Activated CD4-positive, alpha-beta T cell treated with anti-CD3 and anti-CD28 coated beads, Interleukin-2, Interleukin-4, amounts not matched to agents 100 ng/mL and 50 ng/mL, durations not matched to agents 16 hours and 8 hours (primary cell): ENCODE results near the gene BNC2.

Experiments
- DNase-seq: peaks from one replicate; pipeline ENCODE4 v3.0.0-alpha.2; 2020; ENCODE audit warnings: low spot score

The BNC2 gene

GRCh38 chr9:16627967-16628366 lies 242.5 kb downstream of the BNC2 start:
- no peak for DNase-seq

DNA sequence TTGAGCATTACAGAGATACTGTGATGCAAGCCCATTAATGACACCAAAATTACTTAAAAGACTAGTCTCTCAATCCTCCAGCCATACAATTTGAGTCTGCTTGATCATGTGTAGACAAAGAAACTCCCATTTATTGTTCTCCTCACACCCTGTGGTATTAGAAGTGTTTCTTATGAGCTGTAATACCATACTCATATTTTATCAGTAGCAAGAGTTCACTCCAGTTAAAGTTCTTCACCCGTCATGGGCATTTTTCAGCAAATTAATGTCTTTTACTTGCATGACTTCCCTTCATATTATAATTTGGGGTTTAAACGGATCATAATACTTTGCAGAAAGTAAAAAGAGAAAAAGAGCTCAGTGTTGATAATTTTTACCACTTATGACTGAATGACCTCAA lies 242.9 kb downstream of the BNC2 start:
- DNase-seq = no peak

DNA sequence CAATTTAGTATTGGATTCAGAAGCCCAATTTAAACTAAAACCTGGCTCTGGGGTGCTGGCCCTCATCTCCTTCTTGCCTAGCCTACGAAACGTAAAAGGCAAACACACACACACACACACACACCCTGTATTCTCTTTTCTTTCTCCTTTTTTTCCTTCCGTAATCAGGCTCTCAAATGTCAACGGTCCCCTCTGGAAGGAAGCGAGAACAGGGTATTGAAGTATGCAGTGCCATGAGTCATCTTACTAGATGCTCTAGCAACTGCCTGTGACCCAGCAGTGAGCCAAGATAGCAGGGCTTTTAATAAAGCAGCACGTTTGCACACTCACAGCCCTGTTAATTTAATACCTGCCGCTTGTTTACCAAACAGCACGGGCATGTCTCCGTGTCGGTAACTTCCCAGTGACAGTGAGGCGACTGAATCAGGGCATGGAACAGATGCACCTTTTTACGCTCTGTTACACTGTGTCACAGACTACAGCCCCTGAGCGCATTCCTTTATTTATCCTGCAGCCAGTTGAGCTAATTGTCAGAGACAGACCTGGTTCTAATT lies 243.8 kb downstream of the BNC2 start:
- no peak for DNase-seq

GRCh38 chr9:16625811-16626210 lies 244.7 kb downstream of the BNC2 start:
- DNase-seq = no peak

DNA sequence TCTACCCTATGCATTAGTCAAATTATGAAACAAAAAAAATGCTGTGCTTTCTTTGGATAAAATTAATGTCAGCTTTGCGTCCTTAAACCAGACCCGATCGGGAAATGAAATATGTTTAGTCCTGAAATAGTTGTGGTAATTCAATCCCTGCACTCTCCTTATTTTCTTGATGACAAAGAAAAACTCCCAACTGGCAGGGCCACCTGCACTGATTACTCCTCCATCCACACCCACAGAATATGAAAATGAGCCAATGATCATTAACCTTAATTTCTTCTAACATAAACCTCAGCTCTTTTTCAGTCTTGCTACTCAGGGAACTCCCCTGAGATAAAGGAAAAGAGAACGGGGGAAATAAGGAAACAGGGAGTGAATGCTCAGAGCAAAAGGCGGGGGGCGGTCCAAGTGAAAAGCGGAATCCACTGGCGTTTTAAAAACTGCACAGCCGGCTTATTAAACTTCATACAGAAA lies 245.3 kb downstream of the BNC2 start:
- no peak for DNase-seq

GRCh38 chr9:16624744-16625117 lies 245.7 kb downstream of the BNC2 start:
- no peak for DNase-seq

DNA sequence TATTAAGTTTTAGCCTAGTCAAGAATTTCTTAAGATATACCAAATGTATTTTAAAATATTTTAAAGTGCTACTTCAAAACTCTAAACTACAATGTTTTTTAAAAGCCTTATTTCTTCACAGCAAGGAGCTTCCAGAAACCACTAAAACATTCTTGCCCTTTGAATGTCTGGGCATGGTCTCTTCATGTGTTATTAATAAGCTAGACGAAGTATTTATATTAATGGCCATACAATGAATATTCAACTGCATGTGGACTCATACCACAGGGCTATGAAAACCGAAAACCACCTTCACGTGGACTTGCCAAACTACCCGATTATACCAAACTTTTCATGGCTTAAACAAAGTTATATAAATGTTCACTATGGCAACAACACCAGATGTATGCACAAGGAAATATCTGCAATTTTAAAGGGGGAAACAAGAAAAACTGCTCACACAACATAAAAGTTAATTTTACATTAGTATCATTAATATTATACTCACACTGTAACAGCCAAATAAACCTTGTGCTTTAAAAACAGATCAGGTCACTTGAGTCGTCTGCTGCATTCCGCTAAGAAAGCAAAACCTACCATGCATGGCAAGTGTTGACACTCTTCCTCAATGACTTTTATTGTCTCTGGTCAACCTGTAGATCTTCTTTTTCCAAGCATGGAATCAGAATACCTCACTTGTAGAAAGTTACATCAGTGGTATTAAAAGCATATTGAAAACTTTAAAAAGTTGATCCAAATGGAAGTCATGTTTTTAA lies 246.3 kb downstream of the BNC2 start:
- DNase-seq = no peak

DNA sequence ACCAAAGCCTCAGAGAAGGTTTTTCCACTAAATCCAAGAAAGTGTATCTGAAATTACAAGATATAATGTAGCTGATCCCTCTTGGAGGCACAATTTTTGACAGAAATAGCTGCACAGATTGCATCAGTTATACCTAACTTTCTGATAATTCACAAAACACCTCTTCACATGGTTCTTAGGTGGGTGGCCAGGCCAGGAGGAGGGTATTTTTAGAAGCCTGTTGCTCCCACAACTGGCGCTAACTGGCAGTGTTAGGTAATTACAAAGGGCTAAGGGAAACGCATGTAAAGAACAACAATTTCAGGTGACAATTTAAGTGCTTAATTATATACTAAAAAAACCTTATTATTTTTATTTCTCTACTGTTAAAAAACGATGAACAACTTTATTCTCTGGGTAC lies 247.9 kb downstream of the BNC2 start:
- DNase-seq = no peak

- no peak for DNase-seq
Measured at GRCh38 chr9:16619914-16620520, 250.5 kb downstream of the BNC2 start.

DNA sequence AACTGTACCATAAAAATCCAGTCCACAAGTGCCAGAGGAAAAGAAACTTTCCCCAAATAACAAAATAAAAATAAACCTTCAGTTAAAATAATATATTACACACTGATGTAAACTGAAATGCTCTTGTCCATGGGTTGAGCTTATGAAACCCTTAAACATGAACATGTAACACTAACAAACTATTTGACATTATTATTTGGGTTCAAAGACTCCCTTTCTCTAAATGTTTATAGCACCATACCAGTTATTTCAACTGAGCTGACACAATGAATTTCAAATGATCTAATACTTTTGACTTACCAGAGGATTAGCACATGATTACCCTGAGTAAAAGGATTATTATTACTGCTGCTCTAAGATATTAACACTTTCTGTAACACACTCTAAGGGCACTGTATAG lies 251.1 kb downstream of the BNC2 start:
- no peak for DNase-seq

GRCh38 chr9:16618524-16618923 lies 251.9 kb downstream of the BNC2 start:
- no peak for DNase-seq

DNA sequence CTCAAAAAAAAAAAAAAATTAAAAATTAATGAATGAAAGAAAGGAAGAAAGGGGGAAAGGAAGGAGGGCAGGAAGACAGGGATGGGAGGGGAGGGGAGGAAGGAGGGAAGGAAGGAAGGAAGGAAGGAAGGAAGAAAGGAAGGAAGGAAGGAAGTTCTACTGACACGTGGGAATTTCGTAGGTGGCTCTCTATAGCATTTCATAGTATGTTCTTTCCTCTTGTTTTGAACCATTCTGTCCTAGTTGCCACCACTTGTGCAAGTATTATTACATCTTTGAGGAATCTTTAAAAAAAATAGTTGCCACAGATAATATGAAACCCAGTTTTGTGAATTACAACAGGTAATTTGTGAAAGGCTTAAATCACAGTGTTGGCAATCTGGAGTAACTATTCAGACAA lies 253.8 kb downstream of the BNC2 start:
- no peak for DNase-seq

GRCh38 chr9:16615451-16615850 lies 255.0 kb downstream of the BNC2 start:
- DNase-seq = no peak

DNA sequence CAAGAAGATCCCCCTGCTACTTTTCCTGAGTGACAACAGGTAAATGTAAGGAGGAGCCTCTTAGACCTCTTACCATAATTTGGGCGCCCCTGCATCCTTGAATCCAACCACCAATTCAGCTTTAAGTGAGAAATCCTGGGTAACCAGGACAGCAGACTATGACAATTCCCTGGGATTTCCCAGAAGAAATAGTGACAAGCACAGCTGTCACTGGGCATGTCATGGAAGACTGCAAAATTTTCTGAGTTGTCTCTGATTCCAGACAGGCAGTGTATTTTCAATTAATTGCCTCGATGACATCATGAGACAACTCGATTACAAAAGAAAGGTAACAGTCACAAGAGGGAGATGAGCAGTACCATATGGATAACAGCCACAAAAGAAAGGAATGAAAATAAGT lies 256.9 kb downstream of the BNC2 start:
- DNase-seq = no peak

DNA sequence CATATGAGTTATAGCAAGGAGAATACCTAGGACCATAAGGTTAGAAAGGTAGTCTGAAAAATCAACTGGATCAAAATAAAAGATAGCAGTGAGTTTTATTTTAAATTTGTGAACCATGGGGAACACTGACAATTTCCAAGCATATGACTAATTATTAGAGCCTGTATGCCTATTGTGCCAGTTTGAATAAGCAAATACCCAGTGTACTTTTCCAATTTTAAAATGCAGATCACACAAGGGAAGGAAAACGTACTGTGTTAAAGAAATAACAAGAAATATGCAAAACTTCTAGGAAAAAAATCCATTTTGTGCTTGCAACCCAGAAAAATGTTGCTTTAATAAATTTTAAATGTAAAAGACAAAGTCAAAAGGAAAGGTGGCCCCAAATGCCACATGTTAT lies 257.4 kb downstream of the BNC2 start:
- no peak for DNase-seq

- DNase-seq = no peak
Measured at GRCh38 chr9:16612627-16613026, 257.8 kb downstream of the BNC2 start.

DNA sequence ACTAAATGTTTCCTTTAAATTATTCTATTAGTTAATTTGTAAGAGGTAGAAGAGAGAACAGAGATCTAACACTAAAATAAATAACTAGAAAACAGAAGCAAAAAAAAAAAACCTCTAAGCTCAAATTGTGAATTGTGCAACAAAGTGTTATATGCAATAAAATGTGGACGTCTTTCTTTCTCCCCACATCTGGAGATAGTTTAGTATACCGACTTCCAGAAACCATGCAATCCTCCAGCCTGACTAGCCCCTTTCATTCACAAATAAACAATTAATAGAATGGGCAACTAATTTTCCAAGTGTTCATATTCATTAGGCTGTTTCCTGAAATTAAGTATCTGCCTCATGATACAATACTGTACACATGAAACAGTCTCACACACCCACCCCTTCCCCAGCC lies 258.5 kb downstream of the BNC2 start:
- no peak for DNase-seq

DNA sequence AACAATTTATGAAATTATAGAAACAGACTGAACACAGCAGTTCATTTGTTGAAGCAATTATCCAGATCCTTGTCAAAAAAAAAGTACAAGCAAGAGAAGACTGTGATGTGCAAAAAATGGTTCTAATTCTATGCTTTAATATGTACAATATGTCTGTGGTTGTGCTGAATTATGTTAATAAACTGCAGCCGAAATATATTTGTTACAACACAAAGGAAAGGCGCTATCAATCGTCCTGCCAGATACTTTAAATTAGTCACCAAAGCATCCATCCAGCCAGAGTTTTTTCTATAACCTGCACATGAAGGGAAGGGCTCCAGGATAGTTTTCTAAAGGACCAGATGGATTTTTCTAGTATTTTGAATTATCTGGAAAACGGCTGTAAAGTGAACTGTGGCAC lies 259.5 kb downstream of the BNC2 start:
- no peak for DNase-seq

GRCh38 chr9:16610538-16610937 lies 259.9 kb downstream of the BNC2 start:
- no peak for DNase-seq

GRCh38 chr9:16608906-16609305 lies 261.6 kb downstream of the BNC2 start:
- DNase-seq = no peak

- DNase-seq = no peak
Measured at GRCh38 chr9:16602494-16602893, 268.0 kb downstream of the BNC2 start.

DNA sequence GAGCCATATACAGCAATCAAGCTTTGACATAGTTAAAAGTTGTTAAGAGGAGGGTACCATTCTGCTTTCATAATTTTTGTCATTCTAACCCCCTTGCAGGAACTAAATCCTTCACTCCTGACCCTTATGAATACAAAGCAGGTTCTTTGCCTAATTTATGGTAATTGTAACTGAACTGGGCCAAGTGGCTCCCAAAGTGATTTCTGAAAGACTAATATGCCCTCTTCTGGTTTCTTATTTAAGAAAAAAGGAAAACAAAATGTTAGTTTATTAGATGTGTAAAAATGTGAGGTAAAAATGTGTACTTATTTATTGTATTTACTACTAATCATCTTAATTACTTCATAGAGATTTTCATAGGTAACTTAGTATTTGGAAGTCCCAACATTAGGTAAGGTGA lies 268.5 kb downstream of the BNC2 start:
- no peak for DNase-seq

- DNase-seq = no peak
Measured at GRCh38 chr9:16598316-16598715, 272.2 kb downstream of the BNC2 start.

DNA sequence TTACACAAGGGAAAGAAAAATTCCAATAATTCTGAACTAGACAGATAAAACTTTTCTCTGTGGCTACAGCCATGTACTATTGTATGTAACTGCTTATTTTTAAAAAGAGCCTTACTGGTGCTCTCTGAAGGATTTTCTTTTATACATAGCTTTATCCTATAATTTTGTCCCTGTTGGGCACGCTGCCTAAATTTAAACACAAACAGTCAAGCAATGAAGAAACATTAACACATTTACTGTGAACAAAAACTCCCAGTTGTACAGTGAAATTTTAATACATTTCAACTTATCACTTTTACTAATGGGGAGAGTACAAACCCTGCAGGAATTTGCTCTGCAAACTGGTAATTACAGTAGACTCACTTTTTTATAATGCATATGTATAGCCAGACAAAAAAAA lies 273.3 kb downstream of the BNC2 start:
- no peak for DNase-seq
